BLaER1 (cell line): Measurements from ENCODE around the gene MSANTD3.
"Not testable (repeated sequence)": the region's sequence is repeated elsewhere in the genome, so short reads cannot be mapped to it uniquely, and the experiment has no call there.

Experiments
- H3K27ac ChIP-seq: shearing (Covaris generic); formaldehyde crosslinking; 2 replicates; pipeline ENCODE4 v1.8.1; 2022
- H3K27me3 ChIP-seq: shearing (Covaris generic); formaldehyde crosslinking; 2 replicates; pipeline ENCODE4 v1.8.1; 2022
- H3K36me3 ChIP-seq: shearing (Covaris generic); formaldehyde crosslinking; 2 replicates; pipeline ENCODE4 v1.8.1; 2022
- H3K4me1 ChIP-seq: shearing (Covaris generic); formaldehyde crosslinking; 2 replicates; pipeline ENCODE4 v1.8.1; 2022
- H3K4me2 ChIP-seq: shearing (Covaris generic); formaldehyde crosslinking; 2 replicates; pipeline ENCODE4 v1.8.1; 2022
- H3K4me3 ChIP-seq: shearing (Covaris generic); formaldehyde crosslinking; 2 replicates; pipeline ENCODE4 v1.8.1; 2022
- H3K9ac ChIP-seq: shearing (Covaris generic); formaldehyde crosslinking; 2 replicates; pipeline ENCODE4 v1.8.1; 2022
- H3K9me3 ChIP-seq: shearing (Covaris generic); formaldehyde crosslinking; 2 replicates; pipeline ENCODE4 v1.8.1; 2022
- H4K20me1 ChIP-seq: shearing (Covaris generic); formaldehyde crosslinking; 2 replicates; pipeline ENCODE4 v1.8.1; 2022
- Cebpa-rat ChIP-seq: shearing (Covaris generic); IDR thresholded peaks from 2 replicates; pipeline ENCODE4 v1.8.1; 2022

Gene MSANTD3

DNA sequence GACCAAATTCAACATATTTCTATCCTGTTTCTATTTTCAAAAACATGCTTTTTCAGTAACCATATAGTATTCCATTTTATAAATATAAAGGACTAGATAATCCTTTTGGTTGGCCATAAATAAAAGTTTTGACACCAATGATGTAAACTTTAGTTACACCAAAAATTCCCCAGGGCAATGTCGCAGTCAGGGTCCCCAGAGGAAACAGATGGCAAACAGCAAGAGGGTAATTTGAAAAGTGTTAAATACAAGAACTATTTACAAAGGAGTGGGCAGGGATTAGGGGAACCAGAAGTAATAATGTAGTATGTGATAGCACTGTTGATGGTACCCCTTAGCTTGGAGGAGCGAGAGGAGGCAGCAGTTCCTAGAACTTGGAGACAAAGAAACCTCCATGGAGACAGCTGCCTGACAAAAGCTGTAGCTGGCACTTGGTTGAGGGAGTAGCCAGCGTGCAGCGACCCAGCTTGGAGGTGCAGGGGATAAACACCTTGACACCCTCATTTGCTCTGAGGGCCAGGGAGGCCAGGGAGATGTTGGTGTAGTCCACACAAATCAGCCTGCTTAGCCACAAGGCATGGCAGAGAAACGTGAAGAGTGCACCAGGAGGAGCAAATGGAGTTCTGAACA lies 18.3 kb upstream of the MSANTD3 start:
- Histone ChIP-seq H3K27ac (peak overlapping the region; percentile 33; the same call in 1 of the 2 replicates), H3K9ac (no peak overlapping the region; the same call in 1 of the 2 replicates), H3K9me3 (peaks cover 29% of the 10 kb centered on the region), H3K36me3 (no peaks in the 10 kb centered on the region), H3K4me1 (peaks cover 34% of the 10 kb centered on the region), H4K20me1 (no peaks in the 10 kb centered on the region), H3K4me2 (peak overlapping the region; percentile 59), H3K27me3 (no peaks in the 10 kb centered on the region), H3K4me3 (no peak overlapping the region)
- no peak for TF ChIP-seq Cebpa-rat

DNA sequence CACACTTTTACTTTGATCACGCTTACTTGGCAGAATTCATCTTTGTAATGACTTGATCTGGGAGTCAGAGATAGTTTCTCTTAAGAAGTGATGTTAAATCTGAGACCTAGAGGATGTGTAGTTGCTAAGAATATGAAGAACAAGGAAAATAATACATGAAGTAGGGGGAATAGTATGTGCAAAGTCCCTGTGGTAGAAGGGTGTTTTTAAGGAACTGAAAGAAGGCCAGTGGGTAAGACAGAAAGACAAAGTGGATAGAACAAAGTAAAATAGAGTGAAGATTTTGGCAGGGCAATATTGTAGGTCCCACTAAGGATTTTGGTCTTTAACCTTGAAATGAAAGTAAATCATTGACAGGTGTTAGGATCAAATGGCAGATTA lies 17.8 kb upstream of the MSANTD3 start:
- H3K4me1 ChIP-seq, result peaks cover 34% of the 10 kb centered on the region
- H3K4me3 ChIP-seq, result no peak overlapping the region
- H3K27ac ChIP-seq, result peak overlapping the region; percentile 33; the same call in 1 of the 2 replicates
- TF ChIP-seq Cebpa-rat, result no peak
- H3K36me3 ChIP-seq, result no peaks in the 10 kb centered on the region
- no peaks in the 10 kb centered on the region for H4K20me1 ChIP-seq
- peak overlapping the region; percentile 59 for H3K4me2 ChIP-seq
- H3K9me3 ChIP-seq, result peaks cover 29% of the 10 kb centered on the region
- H3K27me3 ChIP-seq, result no peaks in the 10 kb centered on the region
- H3K9ac ChIP-seq, result no peak overlapping the region

DNA sequence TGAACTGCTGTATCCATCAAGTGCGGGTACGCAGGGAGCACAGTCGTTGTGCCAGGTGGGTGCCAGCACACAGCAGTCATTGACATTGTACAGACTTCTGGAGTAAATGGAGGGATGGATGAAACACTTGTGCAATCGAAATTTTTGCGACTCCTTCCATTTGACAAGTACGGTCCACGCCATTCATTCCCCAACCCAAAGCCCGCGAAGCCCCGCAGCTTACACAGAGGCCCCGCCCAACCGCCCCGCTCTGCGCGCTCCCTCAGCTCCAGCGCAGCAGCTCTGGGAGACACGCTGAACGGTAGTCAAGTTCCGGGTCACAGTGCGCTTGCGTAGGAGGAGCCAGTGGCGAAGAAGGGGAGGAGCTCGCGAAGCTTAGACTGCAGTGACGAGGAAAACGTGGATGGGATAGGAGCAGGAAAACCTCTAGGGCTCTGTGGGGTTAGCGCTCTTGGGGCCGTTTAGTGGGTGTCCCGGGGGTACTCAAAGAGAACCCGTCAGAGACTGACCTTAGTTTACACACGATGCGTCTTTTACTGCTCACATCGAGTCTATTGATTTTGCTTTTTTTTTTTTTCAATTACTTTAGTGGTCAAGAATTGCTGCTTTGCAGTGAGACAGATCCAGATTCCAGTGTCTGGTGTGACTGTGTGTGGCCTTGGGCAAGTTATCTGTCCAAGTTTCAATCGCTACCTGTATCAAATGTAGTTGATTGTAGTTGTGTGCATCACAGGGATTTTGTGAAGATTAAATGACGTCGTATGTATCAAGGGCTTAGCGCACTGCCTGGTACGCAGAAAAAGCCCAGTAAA lies 15.3 kb upstream of the MSANTD3 start:
- Histone ChIP-seq H3K36me3 (no peaks in the 10 kb centered on the region), H4K20me1 (no peaks in the 10 kb centered on the region), H3K4me3 (peak overlapping the region; percentile 64), H3K9ac (0 out of 2 replicates have a peak overlapping the region, but pooled peaks have one; percentile 38), H3K27me3 (no peaks in the 10 kb centered on the region), H3K4me1 (peaks cover 34% of the 10 kb centered on the region), H3K9me3 (peaks cover 19% of the 10 kb centered on the region), H3K27ac (peak overlapping the region; percentile 14), H3K4me2 (peak overlapping the region; percentile 80)
- TF ChIP-seq Cebpa-rat, result no peak

DNA sequence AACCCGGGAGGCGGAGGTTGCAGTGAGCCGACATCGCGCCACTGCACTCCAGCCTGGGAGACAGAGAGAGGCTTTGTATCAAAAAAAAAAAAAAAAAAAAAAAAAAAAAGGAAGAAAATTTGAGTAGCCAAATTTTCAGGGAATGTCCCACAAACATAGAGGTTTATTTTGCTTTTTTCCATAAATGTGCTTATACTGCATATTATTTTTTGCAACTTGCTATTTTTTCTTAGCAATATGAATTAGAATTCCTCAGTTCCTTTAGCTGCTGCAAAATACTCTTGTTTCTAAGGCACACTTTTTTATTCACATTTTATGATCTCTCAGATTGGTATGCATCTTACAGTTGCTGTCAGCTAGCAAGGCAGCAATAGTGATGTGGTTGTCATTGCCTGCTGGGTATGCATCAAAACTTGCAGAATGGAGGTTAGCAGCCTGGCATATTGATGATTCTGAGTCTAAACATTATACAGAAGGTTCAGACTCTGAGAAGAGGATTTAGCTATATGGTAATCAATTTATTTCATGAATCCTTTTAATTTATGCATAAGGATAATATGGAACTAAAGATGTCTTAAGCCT lies 13.0 kb upstream of the MSANTD3 start:
- Histone ChIP-seq H4K20me1 (no peaks in the 10 kb centered on the region), H3K36me3 (no peaks in the 10 kb centered on the region), H3K4me1 (peaks cover 18% of the 10 kb centered on the region), H3K27ac (no peak overlapping the region), H3K9ac (no peak overlapping the region), H3K9me3 (peaks cover 12% of the 10 kb centered on the region), H3K4me3 (no peak overlapping the region), H3K4me2 (no peak overlapping the region), H3K27me3 (no peaks in the 10 kb centered on the region)
- TF ChIP-seq Cebpa-rat, result no peak

DNA sequence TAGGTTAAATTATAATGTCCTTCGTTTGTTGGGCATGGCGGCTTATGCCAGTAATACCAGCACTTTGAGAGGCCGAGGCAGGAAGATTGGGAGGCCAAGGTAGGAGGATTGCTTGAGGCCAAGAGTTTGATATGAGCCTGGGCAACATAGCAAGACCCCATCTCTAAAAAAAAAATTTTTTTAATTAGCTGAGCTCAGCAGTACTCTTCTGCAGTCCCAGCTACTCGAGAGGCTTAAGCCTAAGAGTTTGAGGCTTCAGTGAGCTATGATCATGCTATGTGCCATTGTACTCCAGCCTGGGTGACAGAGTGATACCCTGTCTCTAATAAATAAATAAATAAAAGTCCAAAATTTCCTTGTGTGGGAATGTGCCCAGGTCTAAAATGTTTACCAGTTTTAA lies 9.1 kb upstream of the MSANTD3 start:
- TF ChIP-seq Cebpa-rat, result no peak
- H4K20me1 ChIP-seq, result no peaks in the 10 kb centered on the region
- no peak overlapping the region for H3K4me3 ChIP-seq
- H3K4me2 ChIP-seq, result no peak overlapping the region
- no peak overlapping the region for H3K9ac ChIP-seq
- H3K27me3 ChIP-seq, result no peaks in the 10 kb centered on the region
- H3K36me3 ChIP-seq, result no peaks in the 10 kb centered on the region
- peaks cover 3% of the 10 kb centered on the region for H3K9me3 ChIP-seq
- H3K4me1 ChIP-seq, result no peaks in the 10 kb centered on the region
- H3K27ac ChIP-seq, result no peak overlapping the region

DNA sequence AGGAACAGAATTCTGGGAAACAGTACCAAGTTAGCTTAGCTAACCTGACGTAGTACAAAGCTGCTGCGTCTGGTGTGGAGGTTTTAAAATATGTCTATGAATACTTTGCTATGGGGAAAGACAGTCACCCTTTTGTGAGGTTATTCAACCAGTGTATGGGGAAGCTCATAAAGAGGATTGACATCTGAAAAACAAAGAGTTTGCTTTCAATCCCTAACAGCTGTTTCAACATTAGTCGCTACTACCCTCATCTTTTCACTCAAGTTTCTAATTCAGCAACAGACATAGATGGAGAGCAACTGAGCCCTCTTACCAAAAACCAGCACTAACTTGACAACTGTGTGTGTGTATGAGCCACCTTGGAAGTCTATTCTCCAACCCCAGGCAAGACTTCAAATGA lies 7.8 kb upstream of the MSANTD3 start:
- no peak overlapping the region for H3K4me3 ChIP-seq
- TF ChIP-seq Cebpa-rat, result no peak
- no peaks in the 10 kb centered on the region for H4K20me1 ChIP-seq
- H3K9me3 ChIP-seq, result no peaks in the 10 kb centered on the region
- H3K4me2 ChIP-seq, result no peak overlapping the region
- H3K27me3 ChIP-seq, result no peaks in the 10 kb centered on the region
- no peaks in the 10 kb centered on the region for H3K4me1 ChIP-seq
- H3K36me3 ChIP-seq, result no peaks in the 10 kb centered on the region
- no peak overlapping the region for H3K27ac ChIP-seq
- H3K9ac ChIP-seq, result no peak overlapping the region

DNA sequence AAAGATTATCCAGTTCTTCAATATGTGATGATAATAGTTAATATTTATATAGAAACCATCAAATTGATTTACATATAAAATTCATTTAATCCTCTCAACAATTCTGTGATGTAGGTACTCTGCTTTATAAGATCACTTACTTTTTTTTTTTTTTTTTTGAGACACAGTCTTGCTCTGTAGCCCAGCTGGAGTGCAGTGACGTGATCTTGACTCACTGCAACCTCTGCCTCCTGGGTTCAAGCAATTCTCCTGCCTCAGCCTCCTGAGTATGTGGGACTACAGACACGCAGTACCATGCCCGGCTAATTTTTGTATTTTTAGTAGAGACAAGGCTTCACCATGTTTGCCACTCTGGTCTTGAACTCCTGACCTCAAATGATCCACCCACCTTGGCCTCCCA lies 5.8 kb upstream of the MSANTD3 start:
- not testable (repeated sequence) for H3K27ac ChIP-seq, H4K20me1 ChIP-seq, H3K27me3 ChIP-seq, H3K36me3 ChIP-seq, H3K4me1 ChIP-seq, H3K9ac ChIP-seq, H3K4me3 ChIP-seq, H3K9me3 ChIP-seq, H3K4me2 ChIP-seq

DNA sequence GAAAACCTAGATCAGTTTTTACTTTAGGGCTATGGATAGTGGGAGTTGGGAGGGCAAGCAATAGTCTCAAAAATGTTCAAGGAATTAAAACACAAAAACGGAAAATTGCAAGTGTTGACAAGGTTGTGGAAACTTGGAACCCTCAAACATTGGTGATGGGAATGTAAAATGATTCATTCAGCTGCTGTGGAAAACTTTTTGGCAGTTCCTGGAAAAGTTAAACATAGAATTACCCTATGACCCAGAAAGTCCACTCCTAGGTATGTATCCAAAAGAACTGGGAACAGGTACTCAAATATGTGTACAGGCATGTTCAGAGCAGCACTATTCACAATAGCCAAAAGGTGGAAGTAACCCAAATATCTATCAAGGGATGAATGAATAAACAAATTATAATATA lies 1.2 kb upstream of the MSANTD3 start:
- H3K27ac ChIP-seq, result no peak overlapping the region
- 0 out of 2 replicates have a peak, but pooled peaks cover 2% of the 10 kb centered on the region for H3K36me3 ChIP-seq
- no peak overlapping the region for H3K4me2 ChIP-seq
- H3K4me3 ChIP-seq, result no peak overlapping the region
- H4K20me1 ChIP-seq, result no peaks in the 10 kb centered on the region
- no peak for TF ChIP-seq Cebpa-rat
- no peaks in the 10 kb centered on the region for H3K27me3 ChIP-seq
- no peaks in the 10 kb centered on the region for H3K9me3 ChIP-seq
- H3K9ac ChIP-seq, result no peak overlapping the region
- peaks cover 25% of the 10 kb centered on the region for H3K4me1 ChIP-seq

DNA sequence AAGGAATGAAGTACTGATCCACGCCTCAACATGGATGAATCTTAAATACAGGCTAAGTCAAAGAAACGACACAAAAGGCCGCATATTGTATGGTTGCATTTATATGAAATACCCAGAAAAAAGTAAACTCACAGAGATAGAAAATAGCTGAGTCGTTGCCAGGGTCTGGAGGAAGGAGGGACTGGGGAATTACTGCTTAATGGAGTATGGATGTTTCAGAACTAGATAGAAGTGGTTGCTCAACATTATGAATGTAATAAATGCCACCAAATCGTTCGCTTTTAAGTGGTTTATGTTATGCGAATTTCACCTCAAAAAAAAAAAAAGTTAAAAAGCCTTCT lies 784 bp upstream of the MSANTD3 start:
- 0 out of 2 replicates have a peak, but pooled peaks cover under 1% of the 10 kb centered on the region for H4K20me1 ChIP-seq
- H3K27ac ChIP-seq, result peak overlapping the region; percentile 65
- H3K27me3 ChIP-seq, result no peaks in the 10 kb centered on the region
- peaks cover 25% of the 10 kb centered on the region for H3K4me1 ChIP-seq
- peak overlapping the region; percentile 73 for H3K4me2 ChIP-seq
- no peaks in the 10 kb centered on the region for H3K9me3 ChIP-seq
- no peak for TF ChIP-seq Cebpa-rat
- H3K9ac ChIP-seq, result peak overlapping the region; percentile 75
- H3K36me3 ChIP-seq, result 0 out of 2 replicates have a peak, but pooled peaks cover 5% of the 10 kb centered on the region
- peak overlapping the region; percentile 88 for H3K4me3 ChIP-seq
